BLaER1 (cell line): ENCODE measurements around the gene SNAI1.

Experiments used
- H3K27ac ChIP-seq: shearing (Covaris generic); formaldehyde crosslinking; 2 replicates; pipeline ENCODE4 v1.8.1; 2022
- H3K27me3 ChIP-seq: shearing (Covaris generic); formaldehyde crosslinking; 2 replicates; pipeline ENCODE4 v1.8.1; 2022
- H3K36me3 ChIP-seq: shearing (Covaris generic); formaldehyde crosslinking; 2 replicates; pipeline ENCODE4 v1.8.1; 2022
- H3K4me1 ChIP-seq: shearing (Covaris generic); formaldehyde crosslinking; 2 replicates; pipeline ENCODE4 v1.8.1; 2022
- H3K4me2 ChIP-seq: shearing (Covaris generic); formaldehyde crosslinking; 2 replicates; pipeline ENCODE4 v1.8.1; 2022
- H3K4me3 ChIP-seq: shearing (Covaris generic); formaldehyde crosslinking; 2 replicates; pipeline ENCODE4 v1.8.1; 2022
- H3K9ac ChIP-seq: shearing (Covaris generic); formaldehyde crosslinking; 2 replicates; pipeline ENCODE4 v1.8.1; 2022
- H3K9me3 ChIP-seq: shearing (Covaris generic); formaldehyde crosslinking; 2 replicates; pipeline ENCODE4 v1.8.1; 2022
- H4K20me1 ChIP-seq: shearing (Covaris generic); formaldehyde crosslinking; 2 replicates; pipeline ENCODE4 v1.8.1; 2022
- Cebpa-rat ChIP-seq: shearing (Covaris generic); IDR thresholded peaks from 2 replicates; pipeline ENCODE4 v1.8.1; 2022

The SNAI1 gene

DNA sequence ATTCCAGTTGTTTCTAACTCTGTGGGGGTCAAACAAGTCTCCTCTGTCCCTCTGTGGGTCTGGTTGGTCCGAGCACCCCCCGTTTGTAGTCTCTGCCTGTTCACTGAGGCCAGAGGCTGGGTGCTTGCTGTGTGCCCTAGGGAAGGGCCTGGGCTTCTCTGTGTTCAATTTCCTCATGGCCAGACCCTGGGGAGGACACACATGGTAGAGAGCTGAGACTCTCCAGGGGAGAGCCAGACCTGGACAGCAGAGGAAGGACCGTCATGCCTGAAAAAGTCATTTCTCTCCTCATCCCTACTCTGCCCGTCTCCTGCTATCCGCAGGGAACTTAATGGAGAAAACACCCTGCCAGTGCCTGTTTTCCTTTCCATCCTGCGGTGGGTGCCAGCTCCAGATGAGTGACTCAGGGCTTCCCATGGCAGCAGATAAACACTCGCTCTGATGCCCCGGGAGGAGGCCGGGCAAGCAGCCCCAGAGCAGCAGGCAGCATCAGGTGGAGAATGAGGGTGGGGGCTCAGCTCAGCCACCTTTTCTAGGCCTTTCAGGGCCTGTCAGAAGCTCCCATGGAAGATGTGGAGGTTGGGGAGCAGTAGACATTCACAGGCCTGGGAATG lies 51.9 kb downstream of the SNAI1 start:
- H4K20me1 ChIP-seq, result no peaks in the 10 kb centered on the region
- H3K4me2 ChIP-seq, result no peak overlapping the region
- H3K9ac ChIP-seq, result no peak overlapping the region
- H3K36me3 ChIP-seq, result no peaks in the 10 kb centered on the region
- no peak for TF ChIP-seq Cebpa-rat
- H3K4me1 ChIP-seq, result peaks cover 13% of the 10 kb centered on the region
- H3K9me3 ChIP-seq, result no peaks in the 10 kb centered on the region
- H3K27ac ChIP-seq, result no peak overlapping the region
- H3K4me3 ChIP-seq, result no peak overlapping the region
- H3K27me3 ChIP-seq, result no peaks in the 10 kb centered on the region

DNA sequence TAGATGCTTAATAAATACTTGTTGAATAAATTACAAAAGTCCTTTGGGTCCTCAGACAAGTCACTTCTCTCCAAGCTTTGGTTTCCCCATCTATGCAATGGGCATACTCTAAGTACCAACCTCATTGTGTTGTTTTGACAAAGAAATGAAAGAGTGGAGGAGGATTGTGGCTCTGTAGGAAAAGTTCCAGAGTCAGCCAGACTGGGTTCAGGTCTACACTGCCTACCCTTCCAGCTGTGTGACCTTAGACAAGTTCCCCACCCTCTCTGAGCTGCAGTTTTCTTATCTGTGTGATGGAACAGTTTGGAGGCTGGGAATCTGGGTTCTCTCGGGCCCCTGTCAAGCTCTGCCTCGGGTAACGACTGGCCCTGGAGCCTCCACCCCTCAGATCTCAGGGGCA lies 53.9 kb downstream of the SNAI1 start:
- no peak overlapping the region for H3K4me2 ChIP-seq
- no peaks in the 10 kb centered on the region for H3K36me3 ChIP-seq
- H4K20me1 ChIP-seq, result no peaks in the 10 kb centered on the region
- peaks cover 34% of the 10 kb centered on the region for H3K4me1 ChIP-seq
- no peak overlapping the region for H3K4me3 ChIP-seq
- no peaks in the 10 kb centered on the region for H3K9me3 ChIP-seq
- H3K9ac ChIP-seq, result no peak overlapping the region
- no peak overlapping the region for H3K27ac ChIP-seq
- H3K27me3 ChIP-seq, result no peaks in the 10 kb centered on the region
- TF ChIP-seq Cebpa-rat, result no peak

DNA sequence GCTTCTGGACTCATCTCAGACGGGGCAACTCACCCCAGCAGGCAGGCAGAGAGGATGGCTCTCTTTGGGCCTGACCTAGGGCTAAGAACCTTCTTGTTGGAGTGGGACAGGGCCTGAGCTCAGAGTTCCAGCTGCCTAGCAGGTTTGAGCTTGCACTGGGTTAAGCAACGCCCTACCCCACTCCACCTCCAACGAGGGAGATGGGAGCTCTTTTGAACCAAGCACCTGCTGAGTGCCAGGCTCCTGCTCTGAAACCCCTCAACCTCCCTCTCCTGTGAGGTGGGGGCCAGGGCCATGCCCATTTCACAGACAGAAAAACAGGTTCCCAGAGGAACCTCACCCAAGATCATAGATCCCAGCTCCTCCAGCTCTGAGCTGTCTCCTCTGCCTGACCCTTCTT lies 54.3 kb downstream of the SNAI1 start:
- H4K20me1 ChIP-seq, result no peaks in the 10 kb centered on the region
- H3K36me3 ChIP-seq, result no peaks in the 10 kb centered on the region
- H3K4me1 ChIP-seq, result peaks cover 38% of the 10 kb centered on the region
- no peak for TF ChIP-seq Cebpa-rat
- H3K4me2 ChIP-seq, result no peak overlapping the region
- H3K27me3 ChIP-seq, result no peaks in the 10 kb centered on the region
- H3K9me3 ChIP-seq, result no peaks in the 10 kb centered on the region
- H3K9ac ChIP-seq, result no peak overlapping the region
- no peak overlapping the region for H3K4me3 ChIP-seq
- no peak overlapping the region for H3K27ac ChIP-seq

DNA sequence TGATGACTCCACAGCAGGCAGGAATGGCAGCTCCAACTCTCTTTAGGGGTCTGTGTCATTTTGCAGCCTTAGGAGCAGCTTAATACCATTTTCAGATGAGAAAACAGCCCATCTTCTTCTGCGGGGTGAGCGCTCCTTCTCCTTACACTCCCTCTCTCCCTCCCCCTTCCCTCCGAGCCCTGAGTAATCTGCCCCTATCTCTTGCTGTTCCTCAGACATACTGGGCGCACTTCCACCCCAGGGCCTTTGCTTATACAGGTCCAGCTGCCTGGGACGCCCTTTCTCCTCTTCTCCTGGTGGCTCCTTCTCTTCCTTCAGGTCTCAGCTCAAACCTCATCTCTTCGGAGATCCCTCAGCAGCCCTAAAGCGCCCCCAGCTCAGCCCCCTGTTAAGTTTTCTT lies 54.8 kb downstream of the SNAI1 start:
- H3K9ac ChIP-seq, result 0 out of 2 replicates have a peak overlapping the region, but pooled peaks have one; percentile 26
- H4K20me1 ChIP-seq, result no peaks in the 10 kb centered on the region
- no peak overlapping the region for H3K4me2 ChIP-seq
- H3K27me3 ChIP-seq, result no peaks in the 10 kb centered on the region
- no peaks in the 10 kb centered on the region for H3K9me3 ChIP-seq
- H3K36me3 ChIP-seq, result no peaks in the 10 kb centered on the region
- peaks cover 42% of the 10 kb centered on the region for H3K4me1 ChIP-seq
- no peak overlapping the region; the same call in 1 of the 2 replicates for H3K27ac ChIP-seq
- no peak overlapping the region for H3K4me3 ChIP-seq
- no peak for TF ChIP-seq Cebpa-rat

DNA sequence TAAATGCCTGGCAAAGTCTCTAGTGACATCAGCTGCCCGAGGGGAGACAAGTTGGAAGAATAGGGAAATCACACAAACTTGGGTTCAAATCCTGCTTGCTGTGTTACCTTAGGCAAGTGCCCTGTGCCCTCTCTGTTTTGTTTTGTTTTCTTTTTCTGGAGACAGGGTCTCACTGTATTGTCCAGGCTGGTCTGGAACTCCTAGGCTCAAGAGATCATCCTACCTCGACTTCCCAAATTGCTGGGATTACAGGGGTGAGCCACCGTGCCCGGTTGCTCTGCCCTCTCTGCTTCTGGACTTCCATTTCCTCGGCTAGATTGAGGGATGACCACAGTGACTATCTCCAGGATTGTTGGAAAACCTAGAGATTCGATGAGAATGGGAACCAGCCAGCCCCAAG lies 55.4 kb downstream of the SNAI1 start:
- H4K20me1 ChIP-seq, result no peaks in the 10 kb centered on the region
- no peak for TF ChIP-seq Cebpa-rat
- no peaks in the 10 kb centered on the region for H3K36me3 ChIP-seq
- 0 out of 2 replicates have a peak overlapping the region, but pooled peaks have one; percentile 26 for H3K9ac ChIP-seq
- H3K4me2 ChIP-seq, result no peak overlapping the region
- H3K4me1 ChIP-seq, result peaks cover 48% of the 10 kb centered on the region
- H3K27ac ChIP-seq, result no peak overlapping the region; the same call in 1 of the 2 replicates
- H3K4me3 ChIP-seq, result no peak overlapping the region
- no peaks in the 10 kb centered on the region for H3K9me3 ChIP-seq
- H3K27me3 ChIP-seq, result no peaks in the 10 kb centered on the region
